ENCODE results near the gene ADAM10. TPM values are rescaled to one million over a fixed set of nuclear protein-coding genes. Genes with fewer than 3 reads are reported as not detected.

Gene ADAM10
- total RNA-seq, 1 experiment from 2014 or later = 159 TPM

DNA sequence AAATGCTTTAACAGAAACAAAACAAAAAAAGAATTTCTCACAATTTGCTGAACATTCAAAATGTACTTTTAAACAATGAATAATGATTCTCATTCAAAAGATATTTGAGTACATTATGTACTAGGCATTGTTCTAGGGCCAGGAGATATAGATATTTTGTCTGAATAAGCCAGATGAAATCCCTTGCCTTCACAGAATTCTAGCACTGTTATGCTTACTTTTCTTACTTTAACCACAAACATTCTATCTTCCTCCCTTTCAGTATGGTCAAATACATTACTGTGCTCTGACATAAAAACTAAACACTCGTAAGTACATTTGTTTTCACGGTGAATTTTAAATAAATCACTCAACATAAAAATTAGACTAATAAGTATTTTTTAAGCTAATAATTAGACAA is 116.7 kb downstream of the ADAM10 start:
- H3K36me3 Mint-ChIP-seq (ENCODE audit: insufficient read depth in 1 of 3, low read depth in 3 of 3) = peaks cover 4 to 16% (median 13%) of the 10 kb centered on the region in 3 experiments; a peak in 6 of 7 replicates
- Histone ChIP-seq H3K23ac (ENCODE audit: insufficient read length, low read depth, low read length) (no peak overlapping the region), H3K9me3 (ENCODE audit: control insufficient read depth, low read depth, low read length) (no peaks in the 10 kb centered on the region), H3K56ac (ENCODE audit: insufficient read length, low read depth, low read length) (no peak overlapping the region), H3K27me3 (ENCODE audit: insufficient read depth, low read length) (no peaks in the 10 kb centered on the region), H2BK5ac (ENCODE audit: insufficient read length, low read length) (no peak overlapping the region), H2BK15ac (ENCODE audit: low read depth, low read length) (no peak overlapping the region), H3K23me2 (ENCODE audit: insufficient read length, low read depth, low read length, poor library complexity, severe bottlenecking) (no peaks in the 10 kb centered on the region), H3K18ac (ENCODE audit: insufficient read length, low read depth, low read length) (no peak overlapping the region), H4K5ac (ENCODE audit: insufficient read length, low read depth, low read length) (no peak overlapping the region), H4K91ac (ENCODE audit: insufficient read length, low read depth, low read length) (no peak overlapping the region), H2BK12ac (ENCODE audit: insufficient read length, low read depth, low read length) (no peak overlapping the region), H2BK20ac (ENCODE audit: low read depth, low read length, poor library complexity, severe bottlenecking) (no peak overlapping the region), H4K20me1 (ENCODE audit: control insufficient read depth, insufficient read depth, insufficient read length) (no peaks in the 10 kb centered on the region), H3K79me2 (ENCODE audit: insufficient read depth, low read length) (no peaks in the 10 kb centered on the region), H3K4me2 (ENCODE audit: insufficient read depth, insufficient read length, low read length) (no peak overlapping the region), H3K4me1 (ENCODE audit: insufficient read depth, low read length) (no peaks in the 10 kb centered on the region), H3K27ac (ENCODE audit: insufficient read length, low read depth, low read length) (no peak overlapping the region), H3T11ph (ENCODE audit: low read length) (no peak overlapping the region), H2BK120ac (ENCODE audit: low read depth, low read length, poor library complexity, severe bottlenecking) (no peak overlapping the region), H2AK5ac (ENCODE audit: insufficient read length, low read length) (no peak overlapping the region), H3K79me1 (ENCODE audit: insufficient read depth, low read depth, low read length, poor library complexity, severe bottlenecking) (no peaks in the 10 kb centered on the region), H4K8ac (replicated peaks; ENCODE audit: insufficient read length, low read depth, low read length) (no peak overlapping the region), H3K4ac (ENCODE audit: low read depth, low read length) (no peak overlapping the region), H2AFZ (ENCODE audit: low read length) (no peak overlapping the region), H3K14ac (ENCODE audit: insufficient read depth, low read length) (no peak overlapping the region), H3K9ac (ENCODE audit: extremely low read depth, insufficient read length, low read length) (no peak overlapping the region)
- WGBS (ENCODE audit: extremely low coverage, insufficient read length, low lambda C conversion rate) = no CpG with 5 or more reads among the region's 2 CpGs
- H3K4me1 Mint-ChIP-seq = peaks cover 4 to 7% of the 10 kb centered on the region in 2 experiments; a peak in 2 of 4 replicates
- H3K4me3 Mint-ChIP-seq = no peak overlapping the region
- DNase-seq = no peak
- H3K27ac Mint-ChIP-seq = no peak overlapping the region
- no peaks in the 10 kb centered on the region for H3K9me3 Mint-ChIP-seq
- H3K27me3 Mint-ChIP-seq (ENCODE audit: low read depth) = no peaks in the 10 kb centered on the region
- TF ChIP-seq, protein P1, sequence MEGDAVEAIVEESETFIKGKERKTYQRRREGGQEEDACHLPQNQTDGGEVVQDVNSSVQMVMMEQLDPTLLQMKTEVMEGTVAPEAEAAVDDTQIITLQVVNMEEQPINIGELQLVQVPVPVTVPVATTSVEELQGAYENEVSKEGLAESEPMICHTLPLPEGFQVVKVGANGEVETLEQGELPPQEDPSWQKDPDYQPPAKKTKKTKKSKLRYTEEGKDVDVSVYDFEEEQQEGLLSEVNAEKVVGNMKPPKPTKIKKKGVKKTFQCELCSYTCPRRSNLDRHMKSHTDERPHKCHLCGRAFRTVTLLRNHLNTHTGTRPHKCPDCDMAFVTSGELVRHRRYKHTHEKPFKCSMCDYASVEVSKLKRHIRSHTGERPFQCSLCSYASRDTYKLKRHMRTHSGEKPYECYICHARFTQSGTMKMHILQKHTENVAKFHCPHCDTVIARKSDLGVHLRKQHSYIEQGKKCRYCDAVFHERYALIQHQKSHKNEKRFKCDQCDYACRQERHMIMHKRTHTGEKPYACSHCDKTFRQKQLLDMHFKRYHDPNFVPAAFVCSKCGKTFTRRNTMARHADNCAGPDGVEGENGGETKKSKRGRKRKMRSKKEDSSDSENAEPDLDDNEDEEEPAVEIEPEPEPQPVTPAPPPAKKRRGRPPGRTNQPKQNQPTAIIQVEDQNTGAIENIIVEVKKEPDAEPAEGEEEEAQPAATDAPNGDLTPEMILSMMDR (conservative IDR thresholded peaks at IDR 0.05) = no peak

Measured in H9 (cell line).